LNCaP clone FGC (cell line): ENCODE results near the gene VAMP7.
"Not testable (repeated sequence)": the region's sequence is repeated elsewhere in the genome, so short reads cannot be mapped to it uniquely, and the experiment has no call there.

ENCODE experiments used
- DNase-seq: peaks from one replicate; pipeline ENCODE4 v3.0.0-alpha.2; 2011; ENCODE audit warnings: low read depth
- H3K4me3 ChIP-seq: 2 replicates; pipeline ENCODE4 v1.5.1; 2011; ENCODE audit warnings: mild to moderate bottlenecking, low read depth, low read length, control low read depth
- TF ChIP-seq, protein P1 (sequence below): IDR thresholded peaks from 2 replicates; pipeline ENCODE4 v1.5.1; 2012; ENCODE audit warnings: mild to moderate bottlenecking; ENCODE audit not compliant: control insufficient read depth, insufficient read depth; ENCODE audit errors: extremely low read depth

Gene VAMP7

DNA sequence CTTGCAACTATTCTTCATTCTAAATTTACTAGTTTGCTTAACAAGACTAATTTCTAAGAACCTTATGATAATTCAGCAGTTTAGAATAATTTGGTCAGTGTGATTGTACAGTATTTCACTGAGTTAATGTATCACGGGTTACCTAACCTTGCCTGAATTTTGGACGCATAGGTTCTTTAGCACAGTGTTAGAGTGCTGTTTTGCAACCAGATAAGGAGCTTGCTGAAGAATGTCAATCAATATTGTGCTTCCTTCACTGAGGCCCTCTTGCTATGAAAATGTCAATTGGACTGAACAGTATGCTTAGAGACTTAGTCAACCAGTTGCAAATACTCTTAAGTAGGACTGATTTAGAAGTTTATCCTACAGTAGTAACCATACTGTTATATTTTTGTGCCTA lies 19.6 kb downstream of the VAMP7 start:
- no peak overlapping the region for H3K4me3 ChIP-seq
- TF ChIP-seq, protein P1, sequence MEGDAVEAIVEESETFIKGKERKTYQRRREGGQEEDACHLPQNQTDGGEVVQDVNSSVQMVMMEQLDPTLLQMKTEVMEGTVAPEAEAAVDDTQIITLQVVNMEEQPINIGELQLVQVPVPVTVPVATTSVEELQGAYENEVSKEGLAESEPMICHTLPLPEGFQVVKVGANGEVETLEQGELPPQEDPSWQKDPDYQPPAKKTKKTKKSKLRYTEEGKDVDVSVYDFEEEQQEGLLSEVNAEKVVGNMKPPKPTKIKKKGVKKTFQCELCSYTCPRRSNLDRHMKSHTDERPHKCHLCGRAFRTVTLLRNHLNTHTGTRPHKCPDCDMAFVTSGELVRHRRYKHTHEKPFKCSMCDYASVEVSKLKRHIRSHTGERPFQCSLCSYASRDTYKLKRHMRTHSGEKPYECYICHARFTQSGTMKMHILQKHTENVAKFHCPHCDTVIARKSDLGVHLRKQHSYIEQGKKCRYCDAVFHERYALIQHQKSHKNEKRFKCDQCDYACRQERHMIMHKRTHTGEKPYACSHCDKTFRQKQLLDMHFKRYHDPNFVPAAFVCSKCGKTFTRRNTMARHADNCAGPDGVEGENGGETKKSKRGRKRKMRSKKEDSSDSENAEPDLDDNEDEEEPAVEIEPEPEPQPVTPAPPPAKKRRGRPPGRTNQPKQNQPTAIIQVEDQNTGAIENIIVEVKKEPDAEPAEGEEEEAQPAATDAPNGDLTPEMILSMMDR = no peak
- no peak for DNase-seq

DNA sequence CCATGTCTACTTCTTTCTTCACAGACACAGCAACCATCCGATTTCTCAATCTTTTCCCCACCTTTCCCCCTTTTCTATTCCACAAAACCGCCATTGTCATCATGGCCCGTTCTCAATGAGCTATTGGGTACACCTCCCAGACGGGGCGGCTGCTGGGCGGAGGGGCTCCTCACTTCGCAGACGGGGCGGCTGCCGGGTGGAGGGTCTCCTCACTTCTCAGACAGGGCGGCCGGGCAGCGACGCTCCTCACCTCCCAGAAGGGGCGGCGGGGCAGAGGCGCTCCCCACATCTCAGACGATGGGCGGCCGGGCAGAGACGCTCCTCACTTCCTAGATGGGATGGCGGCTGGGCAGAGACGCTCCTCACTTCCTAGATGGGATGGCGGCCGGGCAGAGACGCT lies 26.5 kb downstream of the VAMP7 start:
- H3K4me3 ChIP-seq = not testable (repeated sequence)

DNA sequence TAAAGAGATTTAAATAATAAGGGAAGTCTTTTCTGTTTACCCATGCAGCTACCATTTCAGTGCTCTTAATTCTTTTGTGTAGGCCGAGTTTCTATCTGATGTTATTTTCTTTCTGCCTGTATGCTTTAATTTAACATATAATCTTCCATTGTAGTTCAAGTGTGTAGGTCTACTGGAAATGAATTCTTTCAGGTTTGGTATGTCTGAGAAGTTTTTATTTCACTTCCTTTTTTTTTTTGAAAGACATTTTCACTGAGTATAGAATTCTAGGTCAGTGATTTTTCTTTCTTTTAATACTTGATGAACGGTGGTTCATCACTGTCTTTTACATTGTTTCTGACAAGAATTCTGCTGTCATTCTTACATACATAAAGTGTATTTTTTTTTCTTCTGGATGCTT lies 42.1 kb downstream of the VAMP7 start:
- H3K4me3 ChIP-seq = no peak overlapping the region
- TF ChIP-seq, protein P1 = no peak
- DNase-seq = no peak

More for the DNA sequence above, 26.5 kb downstream of the VAMP7 start:
- not testable (repeated sequence) for DNase-seq

DNA sequence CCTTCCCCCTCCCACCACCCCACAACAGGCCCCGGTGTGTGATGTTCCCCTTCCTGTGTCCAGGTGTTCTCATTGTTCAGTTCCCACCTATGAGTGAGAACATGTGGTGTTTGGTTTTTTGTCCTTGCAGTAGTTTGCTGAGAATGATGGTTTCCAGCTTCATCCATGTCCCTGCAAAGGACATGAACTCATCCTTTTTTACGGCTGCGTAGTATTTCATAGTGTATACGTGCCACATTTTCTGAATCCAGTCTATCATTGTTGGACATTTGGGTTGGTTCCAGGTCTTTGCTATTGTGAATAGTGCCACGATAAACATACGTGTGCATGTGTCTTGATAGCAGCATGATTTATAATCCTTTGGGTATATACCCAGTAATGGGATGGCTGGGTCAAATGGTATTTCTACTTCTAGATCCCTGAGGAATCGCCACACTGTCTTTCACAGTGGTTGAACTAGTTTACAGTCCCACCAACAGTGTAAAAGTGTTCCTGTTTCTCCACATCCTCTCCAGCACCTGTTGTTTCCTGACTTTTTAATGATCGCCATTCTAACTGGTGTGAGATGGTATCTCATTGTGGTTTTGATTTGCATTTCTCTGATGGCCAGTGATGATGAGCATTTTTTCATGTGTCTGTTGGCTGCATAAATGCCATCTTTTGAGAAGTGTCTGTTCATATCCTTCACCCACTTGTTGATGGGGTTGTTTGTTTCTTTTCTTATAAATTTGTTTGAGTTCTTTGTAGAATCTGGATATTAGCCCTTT lies 49.9 kb downstream of the VAMP7 start:
- DNase-seq = not testable (repeated sequence)

DNA sequence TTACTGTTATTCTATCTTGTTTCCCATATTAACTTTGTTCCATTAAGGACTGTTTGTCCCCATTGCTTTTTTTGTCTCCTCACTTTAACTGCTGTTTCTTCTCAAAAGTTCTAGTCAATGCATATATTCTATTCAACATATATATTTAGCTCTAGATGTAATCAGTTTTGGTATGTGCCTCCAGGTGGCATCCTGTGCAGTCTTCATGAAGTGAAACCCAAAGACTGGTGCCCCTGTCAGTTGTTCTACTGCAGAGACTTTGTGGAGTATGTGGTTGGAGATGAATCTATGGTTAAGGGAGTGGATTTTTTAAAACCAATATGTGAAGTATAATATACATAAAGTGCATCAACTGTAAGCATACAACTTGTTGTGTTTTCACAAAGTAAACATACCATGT lies 57.0 kb downstream of the VAMP7 start:
- TF ChIP-seq, protein P1 = no peak

More for the DNA sequence above, 49.9 kb downstream of the VAMP7 start:
- not testable (repeated sequence) for H3K4me3 ChIP-seq

DNA sequence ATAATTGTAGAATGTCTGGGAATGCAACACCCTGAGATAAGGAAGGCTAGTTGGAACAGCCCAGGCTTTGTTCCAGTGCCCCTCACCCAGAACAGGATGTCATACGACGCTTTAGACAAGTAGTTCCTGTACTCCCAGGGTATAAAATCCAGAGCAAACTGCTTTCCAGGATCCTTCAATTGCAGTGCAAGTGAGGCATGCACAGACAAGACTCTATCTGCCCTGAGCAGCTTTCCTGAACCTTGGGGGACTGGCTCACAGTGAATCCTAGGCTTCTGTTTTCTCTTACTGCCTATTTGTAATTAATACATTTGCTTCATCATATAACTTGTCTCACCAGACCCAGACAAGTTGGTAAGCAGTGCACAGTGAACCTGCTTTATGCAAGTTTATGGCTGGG lies 68.0 kb downstream of the VAMP7 start:
- no peak for DNase-seq

More for the DNA sequence above, 57.0 kb downstream of the VAMP7 start:
- DNase-seq = no peak
- H3K4me3 ChIP-seq = no peak overlapping the region

DNA sequence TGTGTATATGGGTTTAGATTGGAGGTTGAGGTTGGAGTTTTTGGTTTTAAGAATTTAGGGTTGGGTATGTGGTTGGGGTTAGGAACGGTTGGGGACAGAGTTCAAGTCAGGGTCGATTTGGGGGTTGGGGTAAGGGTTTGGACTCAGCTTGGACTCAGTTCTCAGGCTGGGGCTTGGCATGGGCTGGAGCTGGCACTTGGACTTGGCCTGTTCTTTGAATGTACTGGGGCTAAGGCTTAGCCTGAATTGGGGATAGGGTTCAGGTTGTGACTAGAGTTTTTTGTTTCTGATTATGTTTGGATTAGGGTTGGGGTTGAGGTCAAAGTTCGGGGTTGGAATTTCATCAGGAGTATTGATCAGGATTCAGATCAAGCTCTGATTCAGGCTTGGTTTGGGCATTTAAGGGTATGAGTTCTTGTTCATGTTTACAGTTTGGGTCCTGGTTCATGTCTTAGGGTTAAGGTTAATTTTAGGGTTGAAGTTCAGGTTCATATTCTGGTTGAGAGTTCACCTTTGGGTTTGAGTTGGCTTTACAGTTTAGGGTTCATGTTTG lies 70.2 kb downstream of the VAMP7 start:
- H3K4me3 ChIP-seq = no peak overlapping the region
- no peak for DNase-seq
- TF ChIP-seq, protein P1 = no peak

More for the DNA sequence above, 68.0 kb downstream of the VAMP7 start:
- TF ChIP-seq, protein P1 = no peak
- H3K4me3 ChIP-seq = no peak overlapping the region

DNA sequence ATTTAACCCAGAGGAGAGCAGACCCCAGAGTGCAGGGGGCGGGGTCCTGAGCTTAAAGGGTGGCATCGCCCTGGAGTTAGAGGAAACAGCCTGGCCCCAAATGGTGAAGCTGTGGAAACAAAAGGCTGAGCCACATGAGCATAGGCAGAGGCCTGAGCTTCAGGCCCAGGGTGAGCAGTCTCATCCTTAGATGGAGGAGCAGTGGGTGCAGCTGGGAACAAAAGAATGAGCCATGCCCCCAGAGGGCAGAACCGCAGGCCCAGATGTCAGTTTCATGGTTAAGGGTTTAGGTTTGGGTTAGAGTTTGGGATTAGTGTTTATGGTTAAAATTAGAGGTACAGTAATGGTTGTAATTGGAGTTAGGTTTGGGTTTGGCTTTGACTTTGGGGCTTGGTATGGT lies 71.9 kb downstream of the VAMP7 start:
- no peak for DNase-seq
- no peak overlapping the region for H3K4me3 ChIP-seq
- TF ChIP-seq, protein P1 = no peak
